HG03280 (cell line): ENCODE data around the gene ERC2.
"Not testable (repeated sequence)": the region's sequence is repeated elsewhere in the genome, so short reads cannot be mapped to it uniquely, and the experiment has no call there.

Experiments used
- ATAC-seq: cut with Tn5 transposase; IDR thresholded peaks from one replicate; pipeline ENCODE4 v1.9.1; 2021; ENCODE audit warnings: mild to moderate bottlenecking, moderate library complexity; ENCODE audit not compliant: unreplicated experiment

The ERC2 gene

DNA sequence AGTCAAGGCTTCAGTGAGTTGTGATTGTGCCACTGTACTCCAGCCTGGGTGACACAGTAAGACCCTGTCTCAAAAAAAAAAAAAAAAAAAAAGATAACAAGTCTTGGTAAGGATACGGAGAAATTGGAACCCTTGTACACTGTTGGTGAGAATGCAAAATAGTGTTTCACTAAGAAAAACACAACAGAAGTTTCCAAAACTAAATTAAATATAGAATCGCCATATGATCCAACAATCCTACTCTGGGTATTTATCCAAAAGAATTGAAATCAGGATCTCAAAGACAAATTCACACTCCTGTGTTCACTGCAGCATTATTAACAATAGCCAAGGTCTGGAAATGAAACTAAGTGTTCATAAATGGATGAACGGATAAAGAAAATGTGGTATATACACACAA is 149.4 kb downstream of the ERC2 start:
- no peak for ATAC-seq

DNA sequence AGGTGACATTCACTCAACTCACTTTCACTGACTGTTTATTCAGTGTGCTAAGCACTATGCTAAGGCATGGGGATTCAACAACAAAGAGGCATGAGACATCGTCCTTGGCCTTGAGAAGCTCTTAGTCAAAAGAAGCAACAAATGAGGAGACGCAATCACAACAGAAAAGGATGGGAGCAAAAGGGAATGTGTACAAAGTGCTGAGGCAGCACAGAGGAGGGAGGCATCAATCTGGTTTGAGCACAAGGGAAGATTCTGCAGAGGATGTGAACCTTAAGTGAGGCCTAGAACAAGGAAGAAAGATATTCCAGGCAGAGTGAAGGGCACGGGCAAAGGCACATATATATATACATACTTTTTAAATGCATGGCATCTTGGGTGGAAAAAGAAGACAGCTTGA is 151.3 kb downstream of the ERC2 start:
- no peak for ATAC-seq

DNA sequence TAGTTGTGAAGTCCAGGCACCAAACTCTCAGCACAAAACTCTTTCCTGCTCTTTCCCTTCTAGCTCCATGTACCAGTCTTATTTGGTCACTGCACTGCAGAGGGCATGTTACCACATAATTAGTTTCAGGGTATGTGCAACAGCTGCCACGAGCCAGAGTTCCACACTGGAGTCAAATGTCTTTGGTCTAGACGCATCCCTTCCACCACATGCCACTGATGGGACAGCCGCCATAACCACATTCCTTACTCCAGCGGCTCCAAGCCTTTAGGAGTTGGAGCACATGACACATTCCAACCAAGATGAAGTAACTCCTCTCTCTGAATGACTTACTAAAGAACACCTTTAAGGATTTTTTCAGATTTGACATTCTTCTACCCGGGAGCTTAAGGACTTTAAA is 153.4 kb downstream of the ERC2 start:
- no peak for ATAC-seq

DNA sequence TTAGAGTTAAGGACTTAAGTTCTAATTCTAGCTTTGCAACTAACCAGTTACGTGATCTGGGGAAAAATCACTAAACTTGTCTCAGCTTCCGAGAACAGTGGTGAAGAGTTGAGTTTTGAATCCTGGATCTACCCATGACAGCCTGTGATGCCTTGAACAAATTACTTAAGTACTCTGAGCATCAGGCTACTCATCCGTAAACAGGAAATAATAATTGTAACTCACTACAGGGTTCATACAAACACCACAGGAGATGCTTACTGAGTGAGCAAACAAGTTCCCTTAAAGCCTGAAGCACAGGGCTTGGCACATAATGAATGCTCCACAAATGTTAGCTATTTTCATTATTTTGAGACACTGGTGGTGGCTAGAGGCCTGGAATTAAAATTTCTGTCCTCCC is 158.8 kb downstream of the ERC2 start:
- no peak for ATAC-seq

DNA sequence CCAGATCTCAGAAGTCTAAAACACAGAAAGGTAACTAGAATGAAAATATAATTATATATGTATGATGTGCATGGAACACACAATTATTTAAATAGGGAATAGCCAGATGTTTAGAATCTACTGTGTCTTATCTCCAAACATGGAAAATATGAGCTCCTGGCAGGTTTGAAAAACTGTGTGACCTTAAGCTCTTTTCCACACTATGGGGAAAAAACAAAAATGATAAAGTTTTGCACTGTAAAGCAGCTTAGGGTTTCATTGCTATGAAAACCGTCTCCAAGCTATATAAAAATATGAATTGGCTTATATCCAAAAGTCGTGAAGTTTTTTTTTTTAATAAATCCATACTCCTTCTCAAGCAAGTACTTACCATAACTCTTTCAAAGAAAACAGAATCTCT is 159.8 kb downstream of the ERC2 start:
- ATAC-seq, result no peak

DNA sequence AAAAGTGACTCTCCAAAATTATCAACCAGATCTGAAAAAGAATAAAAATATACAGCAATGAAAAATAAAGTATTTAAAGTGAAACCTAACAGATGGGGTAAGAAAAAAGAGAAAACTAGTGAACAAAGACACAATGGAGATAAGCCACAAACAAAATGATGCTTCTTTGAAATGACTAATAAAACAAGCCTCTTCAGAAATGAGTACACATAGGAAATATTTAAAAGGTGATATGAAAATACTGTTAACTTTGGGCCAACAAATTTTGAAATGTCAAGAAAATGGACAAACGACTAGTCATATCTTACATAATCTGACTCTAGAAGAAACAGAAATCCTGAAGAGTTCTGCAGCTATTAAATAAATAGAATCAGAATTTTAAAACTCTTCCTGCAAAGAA is 164.2 kb downstream of the ERC2 start:
- no peak for ATAC-seq

DNA sequence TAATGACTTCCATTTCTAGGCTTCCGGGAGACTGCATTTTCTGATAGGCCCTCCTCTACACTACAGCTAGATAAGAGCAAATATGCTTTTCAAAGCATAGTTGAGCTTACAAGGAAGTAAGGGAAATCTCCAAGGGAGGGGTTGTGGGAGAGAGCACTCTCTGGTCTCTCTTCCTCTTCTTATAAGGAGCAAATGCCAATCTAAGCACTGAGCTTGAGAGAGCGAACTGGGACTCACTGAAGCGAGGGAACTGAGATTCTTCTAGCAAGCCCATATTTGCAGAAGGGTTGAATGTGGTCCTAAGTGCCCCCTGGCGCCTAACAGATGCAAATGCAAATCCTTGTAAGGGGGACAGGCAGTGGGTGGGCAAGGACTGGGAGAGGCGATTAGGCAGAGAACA is 164.8 kb downstream of the ERC2 start:
- ATAC-seq, result peak; percentile 77

DNA sequence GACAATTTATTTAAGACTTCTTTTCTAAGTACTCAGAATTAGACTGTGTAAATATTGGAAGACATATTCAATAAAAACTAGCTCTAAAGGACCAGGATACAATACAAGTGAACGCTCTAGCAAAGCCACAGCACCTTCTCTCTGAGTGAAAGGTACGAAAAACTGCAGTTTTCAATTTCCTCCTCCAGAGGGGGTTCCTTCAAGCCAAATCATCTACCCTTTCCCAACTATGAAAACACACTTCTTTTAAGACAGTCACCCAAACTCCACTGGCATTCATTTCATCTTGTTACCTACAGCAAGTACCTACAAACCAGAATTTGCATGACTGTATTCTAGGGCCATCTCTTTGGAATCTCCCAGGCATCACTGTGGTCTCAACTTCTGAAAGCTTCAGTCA is 165.8 kb downstream of the ERC2 start:
- ATAC-seq, result no peak

DNA sequence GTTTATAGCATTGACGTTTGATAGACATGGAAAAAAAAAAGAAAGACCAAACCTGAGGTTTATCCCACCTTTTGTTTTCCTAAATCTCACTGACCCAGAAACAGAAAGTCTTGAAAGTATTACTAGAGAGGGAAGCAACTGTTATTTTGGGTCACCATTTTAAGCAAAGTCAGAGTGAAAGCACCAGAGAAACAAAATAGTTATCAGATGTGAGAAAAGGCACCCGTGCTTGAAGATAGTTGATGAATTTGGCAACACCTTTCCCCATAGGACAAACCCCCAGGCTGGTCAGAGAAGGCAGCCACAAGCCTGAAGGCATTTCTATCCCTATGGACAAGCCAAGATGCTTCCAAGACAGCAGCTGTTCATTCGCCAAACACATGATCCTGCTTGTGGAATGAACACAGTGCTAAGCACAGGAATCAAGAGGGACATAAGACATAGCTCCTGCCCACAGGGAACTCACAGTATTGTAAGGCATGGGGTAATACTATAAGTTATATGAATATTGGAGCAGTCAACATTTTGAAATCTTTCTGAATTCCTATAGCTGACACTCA is 170.9 kb downstream of the ERC2 start:
- ATAC-seq, result no peak

DNA sequence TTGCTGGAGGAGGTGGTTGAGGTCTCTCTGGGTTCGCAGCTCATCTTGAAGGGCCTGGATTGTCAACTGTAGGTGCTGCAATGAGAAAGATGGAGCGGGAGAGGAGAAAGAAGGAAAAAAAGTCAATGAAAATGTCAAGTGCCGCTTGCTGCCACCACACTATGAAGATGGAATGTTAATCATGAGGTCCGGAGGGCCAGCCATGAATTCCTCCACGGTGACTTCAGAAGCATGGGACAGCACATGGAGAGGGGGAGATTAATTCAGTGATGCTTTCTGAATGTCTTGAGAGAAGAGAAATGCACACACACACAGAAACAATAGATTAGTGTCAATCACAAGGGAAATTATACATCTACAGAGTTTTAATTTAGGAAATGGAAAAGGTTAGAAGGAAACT is 171.9 kb downstream of the ERC2 start:
- no peak for ATAC-seq

DNA sequence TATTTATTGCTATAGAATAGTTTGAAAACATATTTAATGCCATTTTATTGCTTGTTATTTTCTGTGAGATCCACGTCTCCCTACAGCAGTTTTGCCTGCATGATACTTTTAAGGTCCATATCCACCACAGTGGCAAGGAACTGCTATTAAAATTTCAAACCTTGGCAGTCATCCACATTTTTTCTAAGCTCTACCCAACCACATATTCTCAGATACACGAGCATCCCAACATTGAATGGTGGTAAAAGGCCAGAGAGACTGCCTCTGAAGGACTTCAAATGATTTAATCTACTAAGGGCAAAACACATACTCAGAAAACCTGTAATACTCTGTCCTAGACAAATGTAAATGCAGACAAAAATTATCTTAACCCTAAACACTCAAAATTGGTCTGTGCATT is 173.1 kb downstream of the ERC2 start:
- no peak for ATAC-seq

DNA sequence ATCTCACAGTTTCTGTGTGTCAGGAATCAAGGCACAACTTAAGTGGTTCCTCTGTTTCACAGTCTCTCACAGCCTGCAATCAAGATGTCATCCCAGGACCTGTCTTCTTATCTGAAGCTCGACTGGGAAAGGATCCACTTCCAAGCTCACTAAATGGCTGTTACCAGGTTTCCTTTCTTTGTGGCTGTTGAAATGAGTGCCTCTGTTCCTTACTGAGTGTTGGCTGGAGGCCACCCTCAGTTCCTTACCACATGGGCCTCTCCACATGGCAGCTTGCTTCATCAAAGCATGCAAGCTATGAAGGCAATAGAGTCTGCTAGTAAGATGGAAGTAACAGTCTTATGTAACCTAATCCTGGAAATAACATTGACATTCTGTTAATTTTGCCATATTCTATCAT is 174.0 kb downstream of the ERC2 start:
- ATAC-seq, result no peak

DNA sequence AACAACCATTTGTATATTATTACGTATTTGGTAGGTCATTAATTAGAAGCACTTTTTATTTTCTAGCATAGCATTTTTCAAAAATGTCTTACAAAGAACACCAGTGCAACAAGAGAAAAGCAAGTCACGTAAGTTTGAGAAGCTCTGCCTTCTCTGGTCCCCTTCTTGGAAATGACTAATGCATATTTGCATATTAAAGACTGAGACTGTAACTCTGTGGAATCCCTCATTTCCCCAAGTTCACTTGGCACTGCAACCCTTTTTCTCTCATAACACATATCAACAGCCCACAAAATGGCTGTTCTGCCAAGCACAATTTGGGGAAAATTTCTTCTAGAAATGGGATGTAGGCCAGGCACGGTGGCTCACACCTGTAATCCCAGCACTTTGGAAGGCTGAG is 176.3 kb downstream of the ERC2 start:
- ATAC-seq, result no peak

DNA sequence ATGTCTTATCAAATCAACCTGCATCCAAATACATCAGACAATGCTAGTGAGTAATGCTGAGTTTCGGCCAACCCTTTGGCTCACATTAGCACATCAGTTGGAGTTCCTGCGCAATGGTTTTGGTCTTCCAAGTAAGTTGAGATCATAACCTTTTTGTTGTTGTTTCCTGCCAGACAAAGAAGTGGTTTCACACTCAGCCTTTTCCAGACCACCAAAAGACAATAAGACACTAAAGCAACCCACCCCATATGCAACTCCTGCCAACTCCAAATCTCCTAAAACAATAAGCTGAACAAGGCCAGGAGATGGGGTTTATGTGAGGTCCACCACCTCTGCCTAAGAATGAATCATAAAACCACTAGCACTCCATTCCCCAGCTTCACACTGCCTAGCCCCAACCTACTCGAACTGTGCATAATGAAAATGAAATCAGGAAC is 177.0 kb downstream of the ERC2 start:
- ATAC-seq, result no peak

DNA sequence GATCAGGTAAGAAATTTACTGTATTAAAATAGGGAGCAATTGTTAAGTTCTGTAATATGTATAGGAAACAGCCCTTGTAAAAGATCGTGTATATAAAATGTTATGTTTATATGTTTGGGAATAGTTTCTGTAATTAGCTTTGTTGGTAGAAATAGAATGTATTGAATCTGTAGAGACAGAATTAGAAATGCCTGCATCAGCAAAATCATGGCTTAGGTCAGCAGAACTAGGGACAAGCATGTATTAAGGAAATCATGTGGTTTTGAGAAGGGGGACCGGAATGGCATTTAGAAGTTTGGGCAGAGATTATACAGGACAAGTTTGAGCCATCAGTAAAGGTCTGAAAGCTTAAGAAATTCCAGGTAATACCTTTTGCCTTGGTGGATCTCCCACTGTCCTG is 177.9 kb downstream of the ERC2 start:
- ATAC-seq, result no peak

DNA sequence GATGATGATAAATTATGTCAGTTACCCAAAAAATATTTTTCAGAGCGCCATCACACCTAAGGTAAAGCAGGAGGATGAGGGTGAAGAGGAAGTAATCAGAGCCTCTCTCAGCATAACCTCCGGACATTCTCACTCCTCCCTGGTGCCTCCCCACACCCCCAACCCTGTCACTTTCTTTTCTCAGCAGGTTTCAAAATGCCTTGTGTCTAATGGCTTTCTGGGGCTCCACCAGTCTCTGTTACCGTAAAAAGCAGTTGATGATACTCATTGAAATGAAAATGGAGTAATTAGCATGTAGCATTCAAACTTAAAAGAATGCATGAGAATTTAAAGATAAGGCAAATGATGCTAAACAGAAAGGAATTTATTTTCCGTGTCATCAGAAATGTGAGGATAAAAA is 180.0 kb downstream of the ERC2 start:
- no peak for ATAC-seq

DNA sequence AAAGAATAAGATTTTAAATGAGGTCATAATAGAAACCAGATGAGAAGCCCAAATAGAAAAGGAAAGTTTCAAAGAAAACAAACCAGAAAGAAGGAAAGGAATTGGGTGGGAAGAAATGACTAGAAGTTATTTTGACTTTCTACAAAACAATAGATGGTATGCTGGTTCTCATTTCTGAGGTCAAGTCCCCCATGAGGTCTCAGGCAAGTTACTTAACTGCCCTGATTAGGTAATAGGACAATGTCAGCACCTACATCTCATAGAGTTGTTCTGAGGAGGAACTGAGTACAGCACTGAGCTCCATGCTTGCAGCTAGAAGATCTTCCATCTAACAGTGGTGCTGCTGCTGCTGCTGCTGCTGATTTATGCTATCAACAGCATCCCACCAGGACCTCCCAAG is 185.9 kb downstream of the ERC2 start:
- no peak for ATAC-seq

DNA sequence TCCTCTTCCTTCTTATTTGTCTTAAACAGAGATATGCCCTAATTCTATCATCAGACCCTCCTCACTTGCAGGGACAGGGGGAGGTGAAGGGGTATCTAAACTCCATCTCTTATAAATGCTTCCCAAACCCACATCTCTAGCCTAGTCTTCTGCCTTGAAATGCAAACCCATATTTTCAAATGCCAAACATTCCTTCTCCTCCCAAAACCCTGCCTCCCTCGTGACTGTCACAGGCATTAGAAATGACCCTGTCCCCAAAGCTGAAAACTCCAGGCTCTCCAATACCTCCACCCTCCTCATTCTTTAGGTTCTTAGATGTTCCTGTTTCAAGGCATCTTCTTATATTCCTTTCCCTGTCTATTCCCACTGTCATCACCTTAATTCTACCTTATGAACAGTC is 191.0 kb downstream of the ERC2 start:
- no peak for ATAC-seq

DNA sequence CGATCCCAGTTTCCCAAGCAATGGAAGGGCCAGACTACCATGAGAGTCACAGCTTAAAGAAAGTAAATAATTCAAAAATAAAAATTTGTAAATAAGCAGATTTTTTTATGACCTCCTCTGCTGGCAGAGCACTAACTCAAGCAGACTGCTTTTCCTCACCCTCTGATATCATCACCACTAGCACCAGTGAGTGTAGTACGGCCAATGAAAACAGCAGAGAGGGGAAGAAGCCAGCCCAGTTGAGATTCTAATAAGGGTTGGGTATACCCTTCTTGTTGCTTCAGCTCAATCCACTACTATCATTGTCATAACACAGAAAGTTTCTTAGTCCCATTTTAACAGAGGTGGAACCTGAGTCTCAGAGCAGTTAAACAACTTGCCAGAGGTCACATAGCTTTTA is 193.1 kb downstream of the ERC2 start:
- no peak for ATAC-seq

DNA sequence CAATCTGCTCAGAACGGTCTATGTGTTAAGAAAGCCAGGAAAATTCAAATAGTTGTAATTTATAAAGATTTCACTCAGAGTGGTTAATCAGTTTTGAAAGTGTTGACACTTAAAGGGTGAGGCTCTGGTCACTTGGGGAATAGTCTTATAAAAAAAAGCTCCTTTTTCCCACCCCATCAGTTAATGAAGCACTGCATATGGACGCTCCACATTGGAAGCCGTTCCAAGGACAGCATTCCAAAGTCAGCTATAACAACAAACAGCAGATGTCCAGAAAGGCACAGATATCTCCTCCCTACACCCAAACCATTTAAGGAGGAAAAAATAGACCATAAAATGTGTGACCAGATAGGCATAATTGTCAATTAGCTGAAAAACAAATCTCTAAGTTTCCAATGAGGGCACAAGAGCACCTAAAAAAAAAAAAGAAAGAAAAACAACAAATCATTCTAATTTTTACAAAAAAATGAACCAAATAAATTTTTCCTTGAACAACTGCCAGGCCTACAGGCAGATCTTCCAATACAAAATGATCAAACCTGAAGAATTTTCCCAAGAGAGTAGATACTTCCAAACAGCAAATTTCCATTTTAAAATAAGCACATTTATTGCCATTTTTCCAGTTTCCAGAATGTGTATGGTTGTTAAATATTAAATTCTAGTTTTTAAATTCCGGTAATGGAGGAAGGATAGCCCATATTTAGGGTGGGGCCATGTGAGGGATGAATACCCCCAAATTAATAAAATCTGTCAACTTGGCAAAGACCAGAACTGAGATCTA is 198.3 kb downstream of the ERC2 start:
- no peak for ATAC-seq

DNA sequence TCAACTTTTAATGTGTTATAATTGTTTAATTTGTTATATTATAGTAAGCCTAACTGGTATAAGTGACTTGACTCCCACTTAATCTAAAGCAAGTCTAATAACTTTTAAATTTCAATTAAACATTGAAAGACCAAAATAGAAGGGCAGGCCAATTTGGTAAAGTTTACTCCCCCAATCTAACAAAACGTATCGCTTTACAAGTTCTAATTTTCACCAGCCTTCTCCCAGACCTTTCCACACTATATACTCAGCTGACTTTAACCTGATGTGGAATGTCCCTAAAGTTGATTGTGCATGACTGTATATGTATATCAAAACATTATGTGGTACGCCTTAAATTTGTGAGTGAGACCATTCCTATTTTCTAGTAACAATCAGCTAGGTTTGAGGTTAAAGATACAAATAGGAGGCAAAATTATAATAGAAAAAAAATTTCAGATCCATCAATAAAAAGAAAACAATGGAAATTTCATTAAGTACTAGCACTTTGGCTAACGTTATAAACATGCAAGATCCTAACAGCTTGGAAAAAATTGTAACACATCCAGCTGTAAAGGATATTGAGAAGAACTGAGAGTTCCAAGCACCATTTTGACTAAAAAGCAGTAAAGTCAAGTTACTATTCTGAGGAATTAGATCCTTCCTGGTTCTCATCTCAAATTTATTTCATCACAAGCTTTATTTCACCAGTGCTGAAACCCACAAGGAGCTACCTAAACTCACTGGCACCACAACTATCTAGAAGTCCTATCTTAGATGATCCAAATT is 199.5 kb downstream of the ERC2 start:
- ATAC-seq, result no peak

DNA sequence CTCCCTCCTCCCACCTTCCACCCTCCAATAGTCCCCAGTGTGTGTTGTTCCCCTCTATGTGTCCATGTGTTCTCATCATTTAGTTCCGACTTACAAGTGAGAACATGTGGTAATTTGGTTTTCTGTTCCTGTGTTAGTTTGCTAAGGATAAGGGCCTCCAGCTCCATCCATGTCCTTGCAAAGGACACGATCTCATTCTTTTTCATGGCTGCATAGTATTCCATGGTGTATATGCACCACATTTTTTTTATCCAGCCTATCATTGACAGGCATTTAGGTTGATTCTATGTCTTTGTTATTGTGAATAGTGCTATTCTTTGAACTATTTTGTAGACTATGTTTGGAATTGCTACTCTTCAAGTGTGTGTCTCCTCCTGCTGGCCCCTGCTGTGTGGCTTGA is 206.4 kb downstream of the ERC2 start:
- ATAC-seq, result not testable (repeated sequence)
